ENCODE results near the gene GANAB. TPM values are rescaled to one million over a fixed set of nuclear protein-coding genes. Genes with fewer than 3 reads are reported as not detected.
"Not testable (repeated sequence)": the region's sequence is repeated elsewhere in the genome, so short reads cannot be mapped to it uniquely, and the experiment has no call there.

Gene GANAB
- total RNA-seq, 1 donor, result 211 TPM

DNA sequence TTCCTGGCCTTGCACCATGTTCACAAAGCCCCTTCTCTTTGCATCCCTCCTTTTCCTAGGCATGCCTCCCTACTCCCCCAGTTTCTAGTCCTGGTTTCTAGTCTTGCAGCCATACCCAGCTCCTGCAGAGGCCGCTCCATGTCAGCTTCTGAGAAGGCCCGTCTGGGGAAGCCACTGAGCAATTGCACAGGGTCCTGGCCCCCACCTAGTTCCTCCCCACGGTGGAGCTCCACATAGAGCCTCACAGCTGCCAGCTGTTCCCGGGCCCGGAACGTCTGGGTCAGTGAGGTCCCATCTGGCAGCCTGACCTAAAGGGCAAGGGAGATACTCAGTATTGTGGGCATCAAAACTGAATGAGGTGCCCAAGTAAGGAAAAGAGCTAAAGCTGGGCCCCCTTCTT, 30.3 kb upstream of the GANAB start:
- no peak for DNase-seq (ENCODE audit: low read depth)
- no peak overlapping the region for H3K4me3 ChIP-seq (ENCODE audit: low read depth, low read length)
- TF ChIP-seq, protein P1, sequence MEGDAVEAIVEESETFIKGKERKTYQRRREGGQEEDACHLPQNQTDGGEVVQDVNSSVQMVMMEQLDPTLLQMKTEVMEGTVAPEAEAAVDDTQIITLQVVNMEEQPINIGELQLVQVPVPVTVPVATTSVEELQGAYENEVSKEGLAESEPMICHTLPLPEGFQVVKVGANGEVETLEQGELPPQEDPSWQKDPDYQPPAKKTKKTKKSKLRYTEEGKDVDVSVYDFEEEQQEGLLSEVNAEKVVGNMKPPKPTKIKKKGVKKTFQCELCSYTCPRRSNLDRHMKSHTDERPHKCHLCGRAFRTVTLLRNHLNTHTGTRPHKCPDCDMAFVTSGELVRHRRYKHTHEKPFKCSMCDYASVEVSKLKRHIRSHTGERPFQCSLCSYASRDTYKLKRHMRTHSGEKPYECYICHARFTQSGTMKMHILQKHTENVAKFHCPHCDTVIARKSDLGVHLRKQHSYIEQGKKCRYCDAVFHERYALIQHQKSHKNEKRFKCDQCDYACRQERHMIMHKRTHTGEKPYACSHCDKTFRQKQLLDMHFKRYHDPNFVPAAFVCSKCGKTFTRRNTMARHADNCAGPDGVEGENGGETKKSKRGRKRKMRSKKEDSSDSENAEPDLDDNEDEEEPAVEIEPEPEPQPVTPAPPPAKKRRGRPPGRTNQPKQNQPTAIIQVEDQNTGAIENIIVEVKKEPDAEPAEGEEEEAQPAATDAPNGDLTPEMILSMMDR (IDR thresholded peaks at IDR 0.05; ENCODE audit: insufficient read depth, low read depth, low read length), result no peak

DNA sequence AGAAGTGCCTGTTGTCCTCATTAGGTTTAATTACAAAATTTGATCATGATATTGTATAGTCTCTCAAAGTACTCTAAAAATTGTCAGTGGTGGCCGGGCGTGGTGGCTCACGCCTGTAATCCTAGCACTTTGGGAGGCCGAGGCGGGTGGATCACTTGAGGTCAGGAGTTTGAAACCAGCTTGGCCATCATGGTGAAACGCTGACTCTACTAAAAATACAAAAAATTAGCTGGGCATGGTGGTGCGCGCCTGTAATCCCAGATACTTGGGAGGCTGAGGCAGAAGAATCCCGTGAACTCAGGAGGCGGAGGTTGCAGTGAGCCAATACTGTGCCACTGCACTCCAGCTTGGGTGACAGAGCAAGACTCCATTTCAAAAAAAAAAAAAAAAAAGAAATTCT, 29.0 kb upstream of the GANAB start:
- H3K4me3 ChIP-seq (ENCODE audit: low read depth, low read length); DNase-seq (ENCODE audit: low read depth): not testable (repeated sequence)

DNA sequence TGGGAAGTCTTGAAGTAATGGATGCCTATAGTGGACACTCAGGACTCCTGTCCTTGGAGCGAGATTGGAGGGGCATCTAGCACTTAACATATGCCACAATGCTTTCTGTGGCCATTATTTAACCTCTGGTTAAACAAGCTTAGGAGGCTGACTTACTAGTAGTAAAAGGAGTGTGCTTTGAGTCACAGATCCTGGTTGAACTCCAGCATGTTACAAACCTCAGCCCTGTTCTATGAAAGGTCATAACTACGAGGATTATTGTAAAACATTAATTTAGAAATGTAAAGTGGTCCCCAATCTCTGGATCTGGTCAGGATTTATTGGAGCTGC, 26.7 kb upstream of the GANAB start:
- DNase-seq (ENCODE audit: low read depth), result no peak
- TF ChIP-seq, protein P1 (IDR thresholded peaks at IDR 0.05; ENCODE audit: insufficient read depth, low read depth, low read length), result no peak
- no peak overlapping the region for H3K4me3 ChIP-seq (ENCODE audit: low read depth, low read length)

DNA sequence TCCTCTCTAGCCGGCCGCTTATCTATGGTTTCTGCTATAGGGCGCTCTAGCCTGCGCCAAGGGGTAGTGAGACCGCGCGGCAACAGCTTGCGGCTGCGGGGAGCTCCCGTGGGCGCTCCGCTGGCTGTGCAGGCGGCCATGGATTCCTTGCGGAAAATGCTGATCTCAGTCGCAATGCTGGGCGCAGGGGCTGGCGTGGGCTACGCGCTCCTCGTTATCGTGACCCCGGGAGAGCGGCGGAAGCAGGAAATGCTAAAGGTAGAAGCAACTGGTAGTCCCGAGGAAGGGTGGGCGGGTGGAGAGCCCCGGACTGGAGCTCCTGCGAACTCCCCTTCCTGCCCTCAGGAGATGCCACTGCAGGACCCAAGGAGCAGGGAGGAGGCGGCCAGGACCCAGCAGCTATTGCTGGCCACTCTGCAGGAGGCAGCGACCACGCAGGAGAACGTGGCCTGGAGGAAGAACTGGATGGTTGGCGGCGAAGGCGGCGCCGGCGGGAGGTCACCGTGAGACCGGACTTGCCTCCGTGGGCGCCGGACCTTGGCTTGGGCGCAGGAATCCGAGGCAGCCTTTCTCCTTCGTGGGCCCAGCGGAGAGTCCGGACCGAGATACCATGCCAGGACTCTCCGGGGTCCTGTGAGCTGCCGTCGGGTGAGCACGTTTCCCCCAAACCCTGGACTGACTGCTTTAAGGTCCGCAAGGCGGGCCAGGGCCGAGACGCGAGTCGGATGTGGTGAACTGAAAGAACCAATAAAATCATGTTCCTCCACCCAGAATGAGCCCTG, 25.4 kb upstream of the GANAB start, which contains the start of the genes LBHD1 and UQCC3:
Gene LBHD1 (minus strand): TSS at position 660 of the 782 bp plus-strand sequence. CDS start 2,236 bp downstream, outside the sequence.
Gene UQCC3 (plus strand): TSS at position 66 of the 782 bp plus-strand sequence. CDS start 73 bp downstream, at position 139.
- peak within 1 kb of the TSS; percentile 83 for H3K4me3 ChIP-seq (ENCODE audit: low read depth, low read length)
- TF ChIP-seq, protein P1 (IDR thresholded peaks at IDR 0.05; ENCODE audit: insufficient read depth, low read depth, low read length), result no peak
- DNase-seq (ENCODE audit: low read depth), result peak; percentile 81

DNA sequence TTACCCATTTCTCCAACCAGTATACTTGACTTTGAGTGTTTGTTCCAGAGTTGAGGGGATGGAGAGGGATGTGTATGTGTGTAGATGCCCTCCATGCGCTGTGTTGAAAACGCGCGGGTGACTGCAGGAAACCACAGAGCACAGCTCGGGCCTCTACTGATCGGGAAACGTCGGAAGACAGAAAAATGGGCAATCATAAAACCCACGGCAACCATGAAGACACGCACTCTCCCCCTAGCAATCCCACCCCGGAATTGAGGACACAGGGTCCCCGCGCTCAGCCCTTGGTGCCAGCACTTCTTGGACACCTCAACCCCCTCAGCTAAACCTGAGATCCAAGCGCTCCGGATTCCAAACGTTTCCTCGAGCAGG, 24.8 kb upstream of the GANAB start:
- peak; percentile 63 for DNase-seq (ENCODE audit: low read depth)
- peak overlapping the region; percentile 83 for H3K4me3 ChIP-seq (ENCODE audit: low read depth, low read length)
- TF ChIP-seq, protein P1 (IDR thresholded peaks at IDR 0.05; ENCODE audit: insufficient read depth, low read depth, low read length), result no peak

DNA sequence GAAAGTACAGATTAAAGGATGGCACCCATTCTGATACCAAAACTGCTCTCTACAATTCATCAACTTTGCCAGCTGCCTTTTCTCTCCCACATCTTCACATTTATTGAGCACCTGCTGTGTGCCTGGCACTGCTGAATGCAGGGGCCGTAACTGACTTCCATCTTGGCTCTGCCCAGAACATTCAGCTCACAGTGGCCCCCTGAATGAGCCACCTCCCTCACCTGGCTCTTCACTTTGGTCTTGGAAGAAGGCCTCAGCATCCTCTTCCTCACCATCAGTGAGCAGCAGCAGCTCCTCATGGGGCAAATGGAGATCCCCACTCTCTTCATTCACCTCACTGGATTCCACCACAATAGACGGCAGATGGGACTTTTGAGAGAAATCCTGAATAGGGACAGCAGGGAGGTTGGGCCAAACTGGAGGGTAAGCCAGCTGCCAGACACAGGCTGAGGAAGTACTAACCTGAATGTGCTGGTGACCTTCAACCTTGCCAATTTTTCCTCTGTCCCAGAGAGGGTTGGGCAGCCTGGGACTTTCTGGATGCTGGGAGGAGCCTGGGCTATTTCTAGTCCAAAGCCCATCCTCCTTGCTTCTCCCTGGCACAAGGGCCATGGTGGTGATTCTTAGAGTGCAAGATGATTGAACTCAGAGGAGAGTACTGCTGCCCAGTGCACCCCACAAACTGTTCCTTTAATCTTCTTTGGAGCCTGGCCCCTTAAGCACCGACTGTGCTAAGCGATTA, 23.2 kb upstream of the GANAB start:
- no peak for DNase-seq (ENCODE audit: low read depth)
- TF ChIP-seq, protein P1 (IDR thresholded peaks at IDR 0.05; ENCODE audit: insufficient read depth, low read depth, low read length), result no peak
- H3K4me3 ChIP-seq (ENCODE audit: low read depth, low read length), result no peak overlapping the region

DNA sequence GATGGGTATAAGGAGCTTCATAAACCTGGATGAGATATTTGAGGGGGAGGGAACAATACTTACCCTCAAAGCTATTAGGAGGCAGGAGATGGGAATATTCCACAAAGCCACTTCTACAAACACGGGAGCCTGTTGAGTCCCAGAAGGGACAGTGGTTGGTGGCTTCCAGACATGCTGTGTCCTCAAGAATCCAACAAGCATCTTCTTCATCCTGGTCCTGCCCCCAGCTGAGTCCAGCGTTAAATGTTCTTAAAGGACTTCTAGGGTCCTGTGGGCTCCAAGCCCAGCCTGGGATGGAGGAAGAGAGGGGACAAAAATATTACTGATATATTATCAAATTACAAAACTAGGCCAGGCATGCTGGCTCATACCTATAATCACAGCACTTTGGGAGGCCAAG, 21.0 kb upstream of the GANAB start:
- TF ChIP-seq, protein P1 (IDR thresholded peaks at IDR 0.05; ENCODE audit: insufficient read depth, low read depth, low read length), result no peak
- DNase-seq (ENCODE audit: low read depth), result no peak
- H3K4me3 ChIP-seq (ENCODE audit: low read depth, low read length), result no peak overlapping the region
